Effector CD8-positive, alpha-beta T cell (primary cell): Measurements from ENCODE around the gene CRAMP1.

Experiments
- DNase-seq: peaks from one replicate; lab custom pipeline; 2025; lab: John Stamatoyannopoulos, UW

Gene CRAMP1

GRCh38 chr16:1596516-1596915, 15.6 kb upstream of the CRAMP1 start:
- no peak for DNase-seq

- DNase-seq: no peak
Observed at GRCh38 chr16:1597154-1597553, 15.0 kb upstream of the CRAMP1 start.

- DNase-seq: no peak
Observed at GRCh38 chr16:1601031-1601430, 11.1 kb upstream of the CRAMP1 start.

- DNase-seq: no peak
Observed at GRCh38 chr16:1601489-1601888, 10.7 kb upstream of the CRAMP1 start.

GRCh38 chr16:1602285-1602684, 9.9 kb upstream of the CRAMP1 start:
- DNase-seq: no peak

- DNase-seq: no peak
Observed at GRCh38 chr16:1606774-1607173, 5.4 kb upstream of the CRAMP1 start.

GRCh38 chr16:1607971-1608370, 4.2 kb upstream of the CRAMP1 start:
- no peak for DNase-seq

- peak; percentile 90 for DNase-seq
Observed at GRCh38 chr16:1610071-1610898, 1.9 kb upstream of the CRAMP1 start.

GRCh38 chr16:1610899-1611632, 1.1 kb upstream of the CRAMP1 start:
- DNase-seq: no peak

- no peak for DNase-seq
Observed at GRCh38 chr16:1613211-1613622, 1.1 kb downstream of the CRAMP1 start.

GRCh38 chr16:1613728-1614455, 1.7 kb downstream of the CRAMP1 start:
- no peak for DNase-seq

GRCh38 chr16:1614456-1615102, 2.4 kb downstream of the CRAMP1 start:
- no peak for DNase-seq

- no peak for DNase-seq
Observed at GRCh38 chr16:1615761-1616160, 3.6 kb downstream of the CRAMP1 start.

GRCh38 chr16:1619976-1620375, 7.8 kb downstream of the CRAMP1 start:
- DNase-seq: no peak

- DNase-seq: no peak
Observed at GRCh38 chr16:1620391-1620790, 8.2 kb downstream of the CRAMP1 start.

GRCh38 chr16:1621851-1622250, 9.7 kb downstream of the CRAMP1 start:
- no peak for DNase-seq

GRCh38 chr16:1626327-1626726, 14.2 kb downstream of the CRAMP1 start:
- DNase-seq: no peak

GRCh38 chr16:1626776-1627175, 14.6 kb downstream of the CRAMP1 start:
- DNase-seq: no peak

GRCh38 chr16:1630450-1631213, 18.5 kb downstream of the CRAMP1 start:
- DNase-seq: no peak

GRCh38 chr16:1631230-1631629, 19.1 kb downstream of the CRAMP1 start:
- DNase-seq: no peak

GRCh38 chr16:1631931-1632637, 19.9 kb downstream of the CRAMP1 start:
- DNase-seq: no peak
